Neutrophil (primary cell): ENCODE data around the gene SKAP1.

Source experiments
- H3K27ac ChIP-seq: fragments of 200-600 bp; sonication (generic); 2 replicates; pipeline ENCODE4 v1.5.1; 2016; ENCODE audit warnings: mild to moderate bottlenecking, moderate library complexity
- H3K27me3 ChIP-seq: fragments of 200-600 bp; sonication (generic); 2 replicates; pipeline ENCODE4 v1.6.0; 2016; ENCODE audit warnings: mild to moderate bottlenecking
- H3K36me3 ChIP-seq: fragments of 200-600 bp; sonication (generic); 2 replicates; pipeline ENCODE4 v1.5.1; 2017
- H3K4me1 ChIP-seq, 2 experiments: fragments of 200-600 bp in 1 of 2; sonication (generic) in 1 of 2; 1 replicate in 1 of 2; 2 replicates in 1 of 2; pipeline versions ENCODE4 v1.5.1 to v1.6.1; 2013 to 2016; ENCODE audit warnings: low read depth in 1 of 2, low read length in 1 of 2, mild to moderate bottlenecking in 1 of 2, moderate library complexity in 1 of 2; ENCODE audit not compliant: control insufficient read depth in 1 of 2, insufficient read depth in 1 of 2
- H3K4me3 ChIP-seq, 2 experiments: fragments of 200-600 bp in 1 of 2; sonication (generic) in 1 of 2; 1 replicate in 1 of 2; 2 replicates in 1 of 2; pipeline ENCODE4 v1.5.1; 2013 to 2016; ENCODE audit warnings: low read depth in 1 of 2, low read length in 1 of 2, mild to moderate bottlenecking in 1 of 2, moderate library complexity in 1 of 2
- H3K9me3 ChIP-seq: fragments of 200-600 bp; sonication (generic); 2 replicates; pipeline ENCODE4 v1.5.1; 2016
- TF ChIP-seq, protein P1 (sequence below): fragments of 200-600 bp; sonication (generic); IDR thresholded peaks from 2 replicates; pipeline ENCODE4 v1.5.1; 2016; ENCODE audit warnings: antibody characterized with exemption

SKAP1 gene

DNA sequence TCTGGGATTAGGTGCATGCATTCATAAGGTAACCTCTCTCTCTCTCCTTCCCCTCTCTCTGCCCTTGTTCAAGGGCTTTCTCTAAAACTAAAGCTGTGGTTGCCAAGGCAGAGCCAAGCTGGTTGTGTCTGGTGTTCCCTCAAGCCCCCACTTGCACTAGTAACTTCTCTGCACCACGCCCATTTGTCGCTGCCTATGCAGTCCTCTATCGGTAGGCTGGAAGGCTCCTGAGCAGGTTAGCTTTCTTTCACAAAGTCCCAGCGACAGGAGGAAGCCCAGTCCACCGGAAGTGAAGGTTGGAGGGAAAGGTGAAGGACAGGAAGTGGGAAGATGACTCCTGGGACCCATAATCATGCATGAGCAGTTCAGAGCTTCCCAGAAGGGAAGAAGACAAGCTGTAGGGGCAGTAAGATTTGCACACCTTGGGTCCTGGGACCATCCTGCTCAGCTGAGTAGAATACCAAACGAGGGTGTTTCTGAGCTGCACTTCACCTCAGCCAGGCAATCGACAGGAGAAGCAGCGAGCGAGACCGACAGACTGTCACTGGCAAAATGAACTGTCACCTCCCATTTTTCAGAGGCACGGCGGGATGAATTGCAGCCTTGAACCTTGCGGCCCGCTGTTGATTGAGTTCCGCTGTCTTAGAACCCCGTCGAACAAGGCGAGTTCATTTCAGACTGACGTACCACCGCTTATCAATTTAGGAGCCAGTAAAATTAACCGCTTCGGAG is 14.7 kb upstream of the SKAP1 start:
- no peaks in the 10 kb centered on the region for H3K4me1 ChIP-seq
- H3K27ac ChIP-seq, result no peak overlapping the region
- H3K36me3 ChIP-seq, result no peaks in the 10 kb centered on the region
- H3K4me3 ChIP-seq, result no peak overlapping the region
- peaks cover 65% of the 10 kb centered on the region for H3K27me3 ChIP-seq
- TF ChIP-seq, protein P1, sequence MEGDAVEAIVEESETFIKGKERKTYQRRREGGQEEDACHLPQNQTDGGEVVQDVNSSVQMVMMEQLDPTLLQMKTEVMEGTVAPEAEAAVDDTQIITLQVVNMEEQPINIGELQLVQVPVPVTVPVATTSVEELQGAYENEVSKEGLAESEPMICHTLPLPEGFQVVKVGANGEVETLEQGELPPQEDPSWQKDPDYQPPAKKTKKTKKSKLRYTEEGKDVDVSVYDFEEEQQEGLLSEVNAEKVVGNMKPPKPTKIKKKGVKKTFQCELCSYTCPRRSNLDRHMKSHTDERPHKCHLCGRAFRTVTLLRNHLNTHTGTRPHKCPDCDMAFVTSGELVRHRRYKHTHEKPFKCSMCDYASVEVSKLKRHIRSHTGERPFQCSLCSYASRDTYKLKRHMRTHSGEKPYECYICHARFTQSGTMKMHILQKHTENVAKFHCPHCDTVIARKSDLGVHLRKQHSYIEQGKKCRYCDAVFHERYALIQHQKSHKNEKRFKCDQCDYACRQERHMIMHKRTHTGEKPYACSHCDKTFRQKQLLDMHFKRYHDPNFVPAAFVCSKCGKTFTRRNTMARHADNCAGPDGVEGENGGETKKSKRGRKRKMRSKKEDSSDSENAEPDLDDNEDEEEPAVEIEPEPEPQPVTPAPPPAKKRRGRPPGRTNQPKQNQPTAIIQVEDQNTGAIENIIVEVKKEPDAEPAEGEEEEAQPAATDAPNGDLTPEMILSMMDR, result no peak
- H3K9me3 ChIP-seq, result no peaks in the 10 kb centered on the region

DNA sequence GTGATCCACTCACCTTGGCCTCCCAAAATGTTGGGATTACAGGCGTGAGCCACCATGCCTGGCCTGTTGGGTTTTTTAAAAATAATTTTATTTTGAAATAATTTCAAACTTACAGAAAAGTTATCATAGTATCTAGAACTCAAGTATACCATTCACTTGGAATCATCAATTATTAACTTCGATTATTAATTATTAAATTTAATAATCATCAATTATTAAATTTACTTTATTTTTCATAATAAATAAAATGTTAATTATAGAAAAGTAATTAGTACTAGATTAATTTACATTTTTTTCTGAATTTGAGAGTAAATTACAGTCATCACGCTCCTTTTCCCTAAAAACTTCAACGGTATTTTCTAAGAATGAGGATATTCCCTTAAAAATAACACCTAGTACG is 13.7 kb upstream of the SKAP1 start:
- Histone ChIP-seq H3K36me3 (no peaks in the 10 kb centered on the region), H3K4me3 (no peak overlapping the region), H3K27me3 (peaks cover 70% of the 10 kb centered on the region), H3K9me3 (no peaks in the 10 kb centered on the region), H3K27ac (no peak overlapping the region), H3K4me1 (no peaks in the 10 kb centered on the region)
- TF ChIP-seq, protein P1, result no peak

DNA sequence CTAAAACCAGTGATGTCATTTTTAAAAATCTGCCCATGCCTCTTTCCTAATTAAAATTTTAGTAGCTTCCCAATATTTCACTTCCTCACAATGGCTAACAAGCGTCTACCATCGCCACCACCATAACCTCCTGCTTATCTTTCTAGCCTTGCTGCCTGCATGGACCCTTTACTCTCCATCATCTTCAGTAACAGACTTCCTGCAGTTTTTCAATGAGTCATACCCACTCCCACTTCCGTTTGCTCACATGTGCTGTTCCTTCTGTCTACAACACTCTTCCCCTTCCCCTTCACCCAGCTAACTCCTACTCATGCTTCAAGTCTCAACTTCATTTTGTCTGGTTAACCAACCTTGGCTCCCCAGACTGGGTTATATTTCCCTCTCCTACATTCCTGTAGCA is 12.8 kb upstream of the SKAP1 start:
- Histone ChIP-seq H3K9me3 (no peaks in the 10 kb centered on the region), H3K27me3 (peaks cover 70% of the 10 kb centered on the region), H3K36me3 (no peaks in the 10 kb centered on the region), H3K4me3 (no peak overlapping the region), H3K27ac (no peak overlapping the region), H3K4me1 (no peaks in the 10 kb centered on the region)
- TF ChIP-seq, protein P1, result no peak

DNA sequence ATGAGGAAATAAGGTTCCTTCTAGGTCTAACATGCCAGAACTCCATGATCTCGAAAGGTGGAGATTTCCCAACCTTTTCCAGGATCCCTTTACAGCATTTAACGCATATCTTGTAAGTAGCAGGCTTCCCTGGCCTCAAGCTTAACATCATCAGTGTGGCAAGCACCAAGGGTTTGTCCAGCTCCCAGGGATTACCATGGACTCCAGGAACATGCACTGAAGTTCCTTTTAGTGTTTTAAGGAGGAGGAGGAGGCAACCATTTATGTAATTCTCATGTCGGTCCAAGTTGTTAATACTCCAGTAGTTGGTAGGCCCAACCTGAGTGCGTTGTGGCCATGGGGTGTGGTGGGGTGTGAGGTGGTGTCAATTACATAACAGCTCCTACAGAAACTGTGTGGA is 11.8 kb upstream of the SKAP1 start:
- Histone ChIP-seq H3K36me3 (no peaks in the 10 kb centered on the region), H3K4me3 (no peak overlapping the region), H3K9me3 (no peaks in the 10 kb centered on the region), H3K27ac (no peak overlapping the region), H3K27me3 (peaks cover 70% of the 10 kb centered on the region), H3K4me1 (no peaks in the 10 kb centered on the region)
- TF ChIP-seq, protein P1, result no peak

DNA sequence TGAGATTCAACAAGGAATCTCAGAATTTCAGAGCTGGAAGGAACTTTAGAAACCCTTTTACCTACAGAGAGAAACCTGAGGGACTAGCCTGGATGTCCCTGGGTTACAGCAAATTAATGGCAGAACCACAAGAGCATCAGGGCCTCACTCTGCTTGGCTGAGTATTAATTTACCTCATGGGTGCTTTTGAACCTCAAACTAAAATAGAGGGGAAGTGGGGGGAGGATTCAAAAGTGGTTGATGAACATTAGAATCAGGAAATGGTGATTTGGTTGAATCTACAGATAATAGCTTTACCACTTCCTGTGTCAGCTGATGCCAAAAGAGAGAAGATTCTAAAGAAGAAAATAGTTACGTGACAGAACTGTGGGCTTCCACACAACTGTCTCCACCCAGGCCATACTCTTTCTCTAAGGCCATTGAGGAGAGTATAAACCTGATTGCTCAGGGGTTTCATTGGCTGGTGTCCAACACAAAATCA is 11.3 kb upstream of the SKAP1 start:
- Histone ChIP-seq H3K36me3 (no peaks in the 10 kb centered on the region), H3K27me3 (peaks cover 70% of the 10 kb centered on the region), H3K27ac (no peak overlapping the region), H3K9me3 (no peaks in the 10 kb centered on the region), H3K4me1 (no peaks in the 10 kb centered on the region), H3K4me3 (no peak overlapping the region)
- TF ChIP-seq, protein P1, result no peak
